HepG2 (cell line): ENCODE data around the gene CLDN15. TPM values are rescaled to one million over a fixed set of nuclear protein-coding genes. Genes with fewer than 3 reads are reported as not detected.
"Not testable (repeated sequence)": the region's sequence is repeated elsewhere in the genome, so short reads cannot be mapped to it uniquely, and the experiment has no call there.

ENCODE experiments used
- ATAC-seq: fragments of 200-7000 bp; cut with Tn5 transposase; 3 replicates; pipeline ENCODE4 v1.9.1; 2020; ENCODE audit warnings: mild to moderate bottlenecking, moderate library complexity
- BruUV-seq: library from RNA; stranded (reverse); fragments of 400-500 nt; replicated peaks from 2 replicates; lab custom pipeline; 2021; lab: Mats Ljungman, UMichigan
- CTCF ChIA-PET: fragments of 300-600 bp; formaldehyde crosslinking; extraction: SDS; loops from one replicate; lab custom pipeline; 2021; ENCODE audit warnings: low total read pairs, inconsistent platforms, low intra/inter-chr PET ratio; lab: Yijun Ruan, JAX
- POLR2A ChIA-PET: fragments of 350-600 bp; sonication (Branson Sonifier 250); formaldehyde crosslinking; loops from one replicate; lab custom pipeline; 2020; ENCODE audit warnings: antibody characterized with exemption, inconsistent platforms; lab: Yijun Ruan, JAX
- DNase-seq: peaks from one replicate; pipeline ENCODE4 v3.0.0-alpha.2; 2015; ENCODE audit warnings: low spot score
- FAIRE-seq: peaks from 3 replicates; lab custom pipeline; 2011; peaks lifted over from hg19 to GRCh38; lab: Jason Lieb, UNC
- H2AFZ ChIP-seq: one replicate; pipeline ENCODE4 v1.6.1; 2011; ENCODE audit warnings: low read length, inconsistent platforms
- H3K27ac ChIP-seq: fragments of 300-600 bp; 3 replicates; pipeline ENCODE4 v1.8.0; 2011; ENCODE audit warnings: mixed run types, mild to moderate bottlenecking, mixed read lengths, low read length, inconsistent platforms; ENCODE audit not compliant: insufficient read depth; ENCODE audit errors: extremely low read length
- H3K27me3 ChIP-seq, 2 experiments: fragments of 200-600 bp in 1 of 2; 2 replicates in 1 of 2; 3 replicates in 1 of 2; pipeline versions ENCODE4 v1.6.0 to v1.8.0; 2011; ENCODE audit warnings: low read length in 2 of 2, mild to moderate bottlenecking in 2 of 2, moderate library complexity in 2 of 2, inconsistent platforms in 1 of 2; ENCODE audit not compliant: insufficient read depth in 2 of 2, control insufficient read depth in 1 of 2
- H3K36me3 ChIP-seq, 2 experiments: fragments of 200-600 bp in 1 of 2; replicated peaks in 1 of 2; 2 replicates in 1 of 2; 3 replicates in 1 of 2; pipeline versions ENCODE4 v1.5.1 to v1.8.0; 2011; ENCODE audit warnings: low read length in 2 of 2, inconsistent platforms in 1 of 2; ENCODE audit not compliant: insufficient read depth in 2 of 2, control insufficient read depth in 1 of 2
- H3K4me1 ChIP-seq: 2 replicates; pipeline ENCODE4 v1.5.1; 2012; ENCODE audit warnings: low read length, inconsistent platforms; ENCODE audit not compliant: insufficient read depth
- H3K4me2 ChIP-seq: 2 replicates; pipeline ENCODE4 v1.6.0; 2011; ENCODE audit warnings: low read depth, low read length, inconsistent platforms
- H3K4me3 ChIP-seq, 3 experiments: fragments of 200-600 bp in 1 of 3; sonication (generic), shearing (Covaris generic) in 1 of 3; replicated peaks in 1 of 3; 2 replicates each; pipeline ENCODE4 v1.5.1; 2011 to 2016; ENCODE audit warnings: low read length in 3 of 3, inconsistent platforms in 2 of 3, low read depth in 2 of 3, mild to moderate bottlenecking in 2 of 3, control low read depth in 1 of 3, mixed read lengths in 1 of 3; ENCODE audit not compliant: insufficient read depth in 1 of 3
- H3K79me2 ChIP-seq: one replicate; pipeline ENCODE4 v1.6.1; 2011; ENCODE audit warnings: low read length, inconsistent platforms; ENCODE audit not compliant: insufficient read depth
- H3K9ac ChIP-seq: 2 replicates; pipeline ENCODE4 v1.6.0; 2011; ENCODE audit warnings: mild to moderate bottlenecking, low read depth, low read length, inconsistent platforms; ENCODE audit not compliant: insufficient read depth
- H3K9me3 ChIP-seq: 2 replicates; pipeline ENCODE4 v1.5.1; 2012; ENCODE audit warnings: mild to moderate bottlenecking, low read length
- H4K20me1 ChIP-seq: 2 replicates; pipeline ENCODE4 v1.6.0; 2011; ENCODE audit warnings: inconsistent platforms, mild to moderate bottlenecking, low read length, moderate library complexity; ENCODE audit not compliant: insufficient read depth
- AGO1 ChIP-seq: fragments of 200-400 bp; formaldehyde crosslinking; IDR thresholded peaks from 2 replicates; pipeline ENCODE4 v1.6.1; 2017; ENCODE audit warnings: mild to moderate bottlenecking, low read depth, low read length, moderate library complexity; ENCODE audit not compliant: poor library complexity, severe bottlenecking
- AGO2 ChIP-seq: fragments of 200-400 bp; formaldehyde crosslinking; optimal IDR thresholded peaks from 2 replicates; pipeline ENCODE3; 2017; ENCODE audit warnings: mild to moderate bottlenecking, low read depth, low read length, moderate library complexity
- JUNB ChIP-seq: sonication (generic); formaldehyde crosslinking; IDR thresholded peaks from 2 replicates; pipeline ENCODE4 v1.8.0; 2022; ENCODE audit warnings: missing genetic modification reagents, mild to moderate bottlenecking, borderline replicate concordance
- PAF1 ChIP-seq: IDR thresholded peaks from 2 replicates; pipeline ENCODE4 v1.6.1; 2016; ENCODE audit warnings: missing genetic modification reagents, missing compliant biosample characterization
- POLR2G ChIP-seq: fragments of 200-400 bp; formaldehyde crosslinking; IDR thresholded peaks from 2 replicates; pipeline ENCODE4 v1.6.1; 2018; ENCODE audit warnings: mild to moderate bottlenecking, low read depth, low read length, moderate library complexity
- RAD21 ChIP-seq: fragments of 450-650 bp; formaldehyde crosslinking; IDR thresholded peaks from 2 replicates; pipeline ENCODE4 v1.5.0; 2020; ENCODE audit warnings: mild to moderate bottlenecking
- RBFOX2 ChIP-seq: fragments of 200-400 bp; formaldehyde crosslinking; IDR thresholded peaks from 2 replicates; pipeline ENCODE4 v1.6.1; 2017; ENCODE audit warnings: low read depth, mild to moderate bottlenecking, low read length
- RBM39 ChIP-seq: fragments of 200-400 bp; formaldehyde crosslinking; IDR thresholded peaks from one replicate; pipeline ENCODE4 v1.6.1; 2018; ENCODE audit warnings: antibody characterized with exemption, mild to moderate bottlenecking, low read depth, low read length; ENCODE audit not compliant: poor library complexity, severe bottlenecking
- SP4 ChIP-seq: sonication (generic); formaldehyde crosslinking; IDR thresholded peaks from 2 replicates; pipeline ENCODE4 v1.8.1; 2023; ENCODE audit warnings: mild to moderate bottlenecking, missing genetic modification reagents
- ZBTB7B ChIP-seq: sonication (generic); formaldehyde crosslinking; IDR thresholded peaks from 2 replicates; pipeline ENCODE4 v1.4.0; 2020; ENCODE audit warnings: missing genetic modification reagents
- ZNF883 ChIP-seq: sonication (generic); formaldehyde crosslinking; IDR thresholded peaks from 2 replicates; pipeline ENCODE4 v1.5.1; 2020; ENCODE audit warnings: mild to moderate bottlenecking, missing genetic modification reagents; ENCODE audit errors: not compliant biosample characterization
- WGBS: methylation state at CpG from one replicate; pipeline ENCODE4 v1.1.6; 2017; ENCODE audit warnings: low lambda C conversion rate; 5-methylcytosine and 5-hydroxymethylcytosine counted together
- in situ Hi-C: cut with HindIII; loops from 2 replicates; pipeline ENCODE4 v1.10.0; 2017; ENCODE audit warnings: low pct_unique_long_range_greater_than_20kb; ENCODE audit not compliant: extremely low pct_ligation_motif_present
- intact Hi-C: fragments of 100-400 bp; cut with micrococcal nuclease; formaldehyde crosslinking; loops from one replicate; pipeline ENCODE4 v1.10.0; 2022; ENCODE audit not compliant: unreplicated experiment
- polyA plus RNA-seq, 8 experiments: library from polyadenylated mRNA; depleted of rRNA in 3 of 8; stranded (reverse) in 7 of 8; unstranded in 1 of 8; fragments of >200 nt; fragmentation: Illumina TruSeq in 4 of 8; extraction: Trizol in 4 of 8; gene quantifications; 2 replicates each; pipeline versions ENCODE4 v1.2.1 to v1.2.3, GENCODE V29; 2011 to 2016; ENCODE audit warnings: low read depth in 4 of 8, missing spikeins in 1 of 8, mixed read lengths in 1 of 8; ENCODE audit not compliant: insufficient read depth in 1 of 8
- total RNA-seq, 5 experiments: library from RNA; depleted of rRNA; stranded (reverse); fragments of >200 nt; fragmentation: Illumina TruSeq; extraction: Trizol; gene quantifications; 2 replicates each; pipeline ENCODE4 v1.2.3, GENCODE V29; 2016; ENCODE audit warnings: low read depth in 1 of 5

Gene CLDN15
- total and polyA plus RNA-seq, 2 of the 13 experiments (the other 11 are each of a cell fraction or from before 2014, with no cell fraction given) = 7.1 to 17.8 TPM

GRCh38 chr7:101205901-101206664 is 31.5 kb downstream of the CLDN15 start:
- Histone ChIP-seq H3K9ac (no peak overlapping the region), H3K4me2 (no peak overlapping the region), H3K9me3 (no peaks in the 10 kb centered on the region), H3K36me3 (peaks cover 11 to 19% of the 10 kb centered on the region in 2 experiments; a peak in 4 of 5 replicates), H3K4me1 (peaks cover 19% of the 10 kb centered on the region), H3K4me3 (no peak overlapping the region), H3K27ac (no peak overlapping the region), H2AFZ (no peak overlapping the region), H4K20me1 (no peaks in the 10 kb centered on the region), H3K79me2 (no peaks in the 10 kb centered on the region), H3K27me3 (no peaks in the 10 kb centered on the region)
- ChIA-PET CTCF (no interaction called here), POLR2A (interaction anchor here (0.6 to 11.6 kb wide), 4 partner anchors 9 to 93 kb away, joined by 3 to 202 read pairs (median 5); partner anchors contain the start of genes CLDN15, PLOD3 and ZNHIT1)
- ATAC-seq (no peak), DNase-seq (no peak), FAIRE-seq (no peak)
- 0 out of 2 replicates have a peak, but pooled peaks have one; percentile 8 for TF ChIP-seq ZBTB7B (CRISPR knock-in tag)
- no peak for TF ChIP-seq ZNF883 (CRISPR knock-in tag)
- 0 out of 2 replicates have a peak, but pooled peaks have one; percentile 12 for TF ChIP-seq PAF1 (CRISPR knock-in tag)
- TF ChIP-seq RBM39 = peak; percentile 61
- peak; percentile 91 for TF ChIP-seq AGO2
- TF ChIP-seq AGO1 = peak; percentile 60
- TF ChIP-seq RAD21 (CRISPR knock-in tag) = no peak
- peak; percentile 56 for TF ChIP-seq POLR2G
- TF ChIP-seq SP4 (CRISPR knock-in tag) = 0 out of 2 replicates have a peak, but pooled peaks have one; percentile 18
- TF ChIP-seq JUNB (CRISPR knock-in tag) = no peak
- TF ChIP-seq RBFOX2 = peak; percentile 71
- TSS peak; percentile 11 for BruUV-seq
- 97% methylated on average over 32 of the region's 32 CpGs for WGBS
- in situ Hi-C loops (no loop called here), intact Hi-C loops (no loop called here)

GRCh38 chr7:101203740-101204738 is 33.6 kb downstream of the CLDN15 start:
- 93% methylated on average over 22 of the region's 22 CpGs for WGBS
- FAIRE-seq, ATAC-seq, H3K27me3 ChIP-seq, BruUV-seq, H3K4me2 ChIP-seq, H3K4me3 ChIP-seq, in situ Hi-C loops, H4K20me1 ChIP-seq, H3K9ac ChIP-seq, DNase-seq, H3K27ac ChIP-seq, H2AFZ ChIP-seq, H3K9me3 ChIP-seq, CTCF ChIA-PET, intact Hi-C loops: not testable (repeated sequence)
- Histone ChIP-seq H3K4me1 (peaks cover 28% of the 10 kb centered on the region), H3K79me2 (peaks cover 12% of the 10 kb centered on the region), H3K36me3 (peaks cover 5 to 12% of the 10 kb centered on the region in 2 experiments; a peak in 3 of 5 replicates)
- POLR2A ChIA-PET = interaction anchor here (3.0 to 11.6 kb wide), 2 partner anchors 11 kb away, joined by 14 to 202 read pairs; partner anchors contain the start of genes PLOD3 and ZNHIT1
